Stomach (tissue), 4 donors: ENCODE results near the gene SMAGP.

Experiments
- CTCF ChIP-seq, 7 experiments: fragments of 450-650 bp in 4 of 7; fragments of 200-600 bp in 3 of 7; sonication (generic) in 3 of 7; IDR thresholded peaks; one replicate each; pipeline ENCODE4 v1.5.1; 2016 to 2019; ENCODE audit warnings: antibody characterized with exemption in 7 of 7, control low read depth in 2 of 7, mild to moderate bottlenecking in 1 of 7
- POLR2A ChIP-seq, 4 donors: fragments of 450-650 bp; IDR thresholded peaks; one replicate each; pipeline ENCODE4 v1.6.1; 2016; ENCODE audit warnings: antibody characterized with exemption in 4 of 4, control low read depth in 2 of 4, mild to moderate bottlenecking in 1 of 4, moderate library complexity in 1 of 4

DNA sequence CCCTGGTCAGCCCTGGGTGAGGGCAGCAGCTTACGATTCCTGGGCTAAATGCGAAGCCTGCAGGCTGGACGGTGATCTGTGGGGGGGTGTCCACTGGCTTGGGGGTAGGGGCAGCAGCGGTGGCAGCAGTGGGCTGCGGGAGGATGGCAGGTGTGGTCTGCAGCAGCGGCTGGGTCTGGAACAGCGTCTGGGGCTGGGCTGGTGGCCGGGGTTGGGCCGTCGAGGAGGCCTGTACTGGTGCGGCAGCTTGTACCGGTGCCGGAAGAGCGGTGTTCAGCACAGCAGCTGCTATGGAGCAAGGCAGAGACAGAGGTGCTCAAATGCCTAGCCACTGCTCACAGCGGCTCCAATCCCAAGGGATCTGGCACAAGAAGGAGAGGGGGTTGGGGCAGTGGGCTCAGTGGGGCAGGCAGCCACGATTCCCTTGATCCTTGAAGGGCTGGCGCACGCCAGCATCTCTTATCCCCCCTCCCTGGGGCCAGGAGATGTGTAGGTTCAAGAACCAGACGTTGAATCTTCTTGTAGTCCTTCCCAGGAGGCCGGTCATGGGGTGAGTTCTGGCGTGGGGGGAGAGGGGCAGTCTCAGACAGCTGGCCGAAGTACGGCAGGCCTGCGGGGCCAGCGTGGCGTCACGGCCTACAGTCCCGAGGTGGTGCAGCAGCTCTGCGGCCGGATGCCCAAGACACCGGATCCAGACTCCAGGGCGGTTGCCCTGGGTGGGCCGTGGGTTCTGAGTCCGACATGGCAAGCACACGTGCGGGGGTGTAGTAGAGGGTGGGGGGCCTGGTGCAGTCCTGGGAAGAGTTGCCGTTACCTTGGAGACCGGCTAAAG, 72.3 kb downstream of the SMAGP start:
- TF ChIP-seq CTCF (IDR thresholded peaks at IDR 0.05) (no peak), POLR2A (IDR thresholded peaks at IDR 0.05) (no peak)
